T-cell (primary cell): ENCODE results near the gene DGUOK. TPM values are rescaled to one million over a fixed set of nuclear protein-coding genes. Genes with fewer than 3 reads are reported as not detected.

Source experiments
- ATAC-seq, 4 experiments: fragments of 200-7000 bp in 3 of 4; fragments of 150-1000 bp in 1 of 4; cut with Tn5 transposase; replicated peaks in 1 of 4; 1 replicate in 3 of 4; 2 replicates in 1 of 4; pipeline ENCODE4 v1.10.0; 2021; ENCODE audit warnings: moderate library complexity in 3 of 4, mild to moderate bottlenecking in 2 of 4, moderate number of reproducible peaks in 1 of 4
- CTCF ChIA-PET, 2 donors: fragments of 300-600 bp; sonication (Branson Sonifier 250); formaldehyde crosslinking; loops; one replicate each; lab custom pipeline; 2022; ENCODE audit warnings: antibody characterized with exemption in 2 of 2; lab: Charles Lee
- POLR2A ChIA-PET, 2 donors: fragments of 300-600 bp; sonication (Branson Sonifier 250); formaldehyde crosslinking; loops; one replicate each; lab custom pipeline; 2022; ENCODE audit warnings: antibody characterized with exemption in 2 of 2; lab: Charles Lee
- DNase-seq, 35 experiments: peaks; one replicate each; pipeline versions ENCODE4 v3.0.0 to v3.0.0-alpha.2; 2013 to 2023
- H3K27ac ChIP-seq: one replicate; pipeline ENCODE4 v1.5.1; 2013; ENCODE audit warnings: low read length
- H3K27me3 ChIP-seq, 2 experiments: replicated peaks in 1 of 2; 1 replicate in 1 of 2; 2 replicates in 1 of 2; pipeline versions ENCODE4 v1.6.1 to v1.7.0; 2013; ENCODE audit warnings: low read length in 1 of 2, mixed read lengths in 1 of 2; ENCODE audit not compliant: control insufficient read depth in 2 of 2, insufficient read depth in 2 of 2; ENCODE audit errors: extremely low read depth in 1 of 2
- H3K36me3 ChIP-seq, 2 donors: 1 replicate in 1 of 2; 2 replicates in 1 of 2; pipeline versions ENCODE4 v1.6.1 to v1.7.0; 2013; ENCODE audit warnings: low read length in 1 of 2; ENCODE audit not compliant: control insufficient read depth in 2 of 2, insufficient read depth in 1 of 2; ENCODE audit errors: extremely low read depth in 1 of 2
- H3K4me1 ChIP-seq, 2 experiments: 1 replicate in 1 of 2; 2 replicates in 1 of 2; pipeline versions ENCODE4 v1.6.1 to v1.7.0; 2013; ENCODE audit warnings: low read length in 2 of 2, mixed read lengths in 1 of 2; ENCODE audit not compliant: insufficient read depth in 2 of 2, control insufficient read depth in 1 of 2; ENCODE audit errors: extremely low read depth in 1 of 2
- H3K4me3 ChIP-seq, 2 donors: 1 replicate in 1 of 2; 2 replicates in 1 of 2; pipeline versions ENCODE4 v1.5.1 to v1.7.0; 2013; ENCODE audit warnings: mild to moderate bottlenecking in 2 of 2, low read length in 1 of 2, moderate library complexity in 1 of 2; ENCODE audit not compliant: control insufficient read depth in 1 of 2; ENCODE audit errors: extremely low read depth in 1 of 2
- H3K9me3 ChIP-seq: 2 replicates; pipeline ENCODE4 v1.7.0; 2013
- H3K27ac Mint-ChIP-seq, 2 donors: one replicate each; pipeline ENCODE4 v1.8.0; 2020 to 2021; ENCODE audit warnings: mild to moderate bottlenecking in 2 of 2, mixed read lengths in 2 of 2
- H3K27me3 Mint-ChIP-seq, 2 donors: one replicate each; pipeline ENCODE4 v1.8.0; 2021 to 2022; ENCODE audit warnings: mixed read lengths in 2 of 2
- H3K36me3 Mint-ChIP-seq: one replicate; pipeline ENCODE4 v1.8.0; 2021; ENCODE audit warnings: mixed read lengths
- H3K4me1 Mint-ChIP-seq, 3 donors: one replicate each; pipeline ENCODE4 v1.8.0; 2020 to 2022; ENCODE audit warnings: mixed read lengths in 3 of 3, mild to moderate bottlenecking in 1 of 3
- H3K4me3 Mint-ChIP-seq, 3 donors: one replicate each; pipeline ENCODE4 v1.8.0; 2020 to 2022; ENCODE audit warnings: mild to moderate bottlenecking in 3 of 3, mixed read lengths in 3 of 3, moderate library complexity in 3 of 3
- H3K9me3 Mint-ChIP-seq, 3 donors: one replicate each; pipeline ENCODE4 v1.8.0; 2020 to 2022; ENCODE audit warnings: mixed read lengths in 3 of 3
- WGBS: methylation state at CpG from one replicate; pipeline ENCODE4 v1.1.5; 2013; ENCODE audit warnings: missing lambda C conversion rate; ENCODE audit not compliant: insufficient coverage; 5-methylcytosine and 5-hydroxymethylcytosine counted together
- total RNA-seq, 35 experiments: library from RNA in 6 of 35; stranded (reverse) in 6 of 35; fragments of 120-200 nt in 1 of 35; gene quantifications; one replicate each; pipeline versions ENCODE4 v1.2.1 to v1.2.4 and lab custom pipeline; 2013 to 2026

Gene DGUOK
- total RNA-seq, 5 donors from 2014 or later (not counting 1 experiment from before 2014, with no cell fraction given), result 44.0 to 70.2 (median 62.5) TPM

- DNase-seq (no peak), ATAC-seq (peak in 1 of 4 experiments; percentile 28)
- Histone ChIP-seq H3K4me3 (no peak overlapping the region), H3K9me3 (no peaks in the 10 kb centered on the region), H3K4me1 (peaks cover 35 to 38% of the 10 kb centered on the region in 2 experiments), H3K27ac (no peak overlapping the region), H3K36me3 (peaks cover 6 to 63% of the 10 kb centered on the region in 2 donors), H3K27me3 (no peaks in the 10 kb centered on the region)
- Mint-ChIP-seq H3K36me3 (peaks cover 49% of the 10 kb centered on the region), H3K9me3 (no peaks in the 10 kb centered on the region), H3K27me3 (no peaks in the 10 kb centered on the region), H3K27ac (peak overlapping the region; percentile 22 to 77), H3K4me1 (peaks cover 84 to 88% (median 86%) of the 10 kb centered on the region in 3 donors), H3K4me3 (peak overlapping the region in 1 of 3 donors; percentile 49)
- 100% methylated on average over 1 of the region's 3 CpGs for WGBS
- ChIA-PET CTCF (no interaction called here), POLR2A (no interaction called here)
These were observed 20.0 kb downstream of the DGUOK start for GRCh38 chr2:73946666-73947065.

GRCh38 chr2:73947412-73948018 is 20.8 kb downstream of the DGUOK start:
- no peak overlapping the region for H3K4me3 ChIP-seq
- ATAC-seq (no peak), DNase-seq (no peak)
- H3K9me3 ChIP-seq, result no peaks in the 10 kb centered on the region
- WGBS, result 95% methylated on average over 2 of the region's 5 CpGs
- peaks cover 9 to 70% of the 10 kb centered on the region in 2 donors for H3K36me3 ChIP-seq
- H3K36me3 Mint-ChIP-seq, result peaks cover 57% of the 10 kb centered on the region
- peak overlapping the region; percentile 59 to 66 for H3K27ac Mint-ChIP-seq
- ChIA-PET CTCF (no interaction called here), POLR2A (interaction anchor here in 1 of 2 donors (0.5 kb wide), 1 partner anchor 71 kb away, joined by 3 read pairs; no protein-coding TSS in a partner anchor)
- peaks cover 35 to 38% of the 10 kb centered on the region in 2 experiments for H3K4me1 ChIP-seq
- H3K4me1 Mint-ChIP-seq, result peaks cover 88 to 90% (median 89%) of the 10 kb centered on the region in 3 donors
- no peaks in the 10 kb centered on the region for H3K27me3 ChIP-seq
- no peak overlapping the region for H3K4me3 Mint-ChIP-seq
- no peaks in the 10 kb centered on the region for H3K9me3 Mint-ChIP-seq
- no peaks in the 10 kb centered on the region for H3K27me3 Mint-ChIP-seq
- no peak overlapping the region for H3K27ac ChIP-seq

GRCh38 chr2:73949802-73950201 is 23.1 kb downstream of the DGUOK start:
- no peak overlapping the region for H3K4me3 ChIP-seq
- no peak overlapping the region for H3K27ac ChIP-seq
- H3K4me1 ChIP-seq, result peaks cover 35 to 38% of the 10 kb centered on the region in 2 experiments
- H3K9me3 Mint-ChIP-seq, result no peaks in the 10 kb centered on the region
- ATAC-seq (no peak), DNase-seq (no peak)
- CTCF ChIA-PET, result interaction anchor here in 1 of 2 donors (0.7 kb wide), 1 partner anchor 11 kb away, joined by 3 read pairs; no protein-coding TSS in a partner anchor
- H3K4me1 Mint-ChIP-seq, result peaks cover 77 to 84% (median 81%) of the 10 kb centered on the region in 3 donors
- H3K27ac Mint-ChIP-seq, result peak overlapping the region; percentile 77 to 79
- H3K36me3 ChIP-seq, result peaks cover 12 to 72% of the 10 kb centered on the region in 2 donors
- POLR2A ChIA-PET, result interaction anchor here in 1 of 2 donors (0.8 to 1.0 kb wide), 2 partner anchors 13 to 19 kb away, joined by 3 to 9 read pairs; no protein-coding TSS in a partner anchor
- peak overlapping the region in 1 of 3 donors; percentile 39 for H3K4me3 Mint-ChIP-seq
- no peaks in the 10 kb centered on the region for H3K9me3 ChIP-seq
- H3K27me3 ChIP-seq, result no peaks in the 10 kb centered on the region
- H3K27me3 Mint-ChIP-seq, result no peaks in the 10 kb centered on the region
- peaks cover 59% of the 10 kb centered on the region for H3K36me3 Mint-ChIP-seq

GRCh38 chr2:73952499-73953446 is 26.1 kb downstream of the DGUOK start:
- Histone ChIP-seq H3K36me3 (peaks cover 9 to 75% of the 10 kb centered on the region in 2 donors), H3K4me1 (peaks cover 24 to 27% of the 10 kb centered on the region in 2 experiments), H3K27ac (no peak overlapping the region), H3K9me3 (no peaks in the 10 kb centered on the region), H3K27me3 (no peaks in the 10 kb centered on the region), H3K4me3 (no peak overlapping the region)
- no peaks in the 10 kb centered on the region for H3K27me3 Mint-ChIP-seq
- no peak overlapping the region for H3K4me3 Mint-ChIP-seq
- no peak for DNase-seq
- H3K27ac Mint-ChIP-seq, result peak overlapping the region in 1 of 2 donors; percentile 39
- no peak for ATAC-seq
- peaks cover 58 to 70% (median 61%) of the 10 kb centered on the region in 3 donors for H3K4me1 Mint-ChIP-seq
- CTCF ChIA-PET, result no interaction called here
- POLR2A ChIA-PET, result no interaction called here
- 100% methylated on average over 3 of the region's 12 CpGs for WGBS
- H3K9me3 Mint-ChIP-seq, result no peaks in the 10 kb centered on the region
- peaks cover 68% of the 10 kb centered on the region for H3K36me3 Mint-ChIP-seq

- ChIA-PET POLR2A (no interaction called here), CTCF (interaction anchor here in 1 of 2 donors (0.6 kb wide), 1 partner anchor 32 kb away, joined by 3 read pairs; no protein-coding TSS in a partner anchor)
- DNase-seq (no peak), ATAC-seq (no peak)
- Mint-ChIP-seq H3K9me3 (no peaks in the 10 kb centered on the region), H3K4me1 (peaks cover 29 to 39% (median 29%) of the 10 kb centered on the region in 3 donors), H3K27me3 (no peaks in the 10 kb centered on the region), H3K27ac (no peak overlapping the region), H3K36me3 (peaks cover 73% of the 10 kb centered on the region), H3K4me3 (no peak overlapping the region)
- H3K9me3 ChIP-seq, result no peaks in the 10 kb centered on the region
- H3K27ac ChIP-seq, result no peak overlapping the region
- H3K4me1 ChIP-seq, result peaks cover 0 to 4% of the 10 kb centered on the region in 2 experiments
- WGBS, result 100% methylated on average over 3 of the region's 5 CpGs
- H3K36me3 ChIP-seq, result peaks cover 6 to 75% of the 10 kb centered on the region in 2 donors
- no peak overlapping the region for H3K4me3 ChIP-seq
- no peaks in the 10 kb centered on the region for H3K27me3 ChIP-seq
These were observed 29.7 kb downstream of the DGUOK start for GRCh38 chr2:73956218-73956865.

GRCh38 chr2:73961274-73961673 is 34.6 kb downstream of the DGUOK start:
- Mint-ChIP-seq H3K36me3 (peaks cover 45% of the 10 kb centered on the region), H3K9me3 (peaks cover 2 to 7% (median 7%) of the 10 kb centered on the region in 3 donors), H3K4me1 (peaks cover 24 to 30% (median 29%) of the 10 kb centered on the region in 3 donors), H3K4me3 (no peak overlapping the region), H3K27ac (no peak overlapping the region), H3K27me3 (no peaks in the 10 kb centered on the region)
- DNase-seq (no peak), ATAC-seq (no peak)
- WGBS, result 100% methylated on average over 1 of the region's 4 CpGs
- Histone ChIP-seq H3K27me3 (no peaks in the 10 kb centered on the region), H3K36me3 (peaks cover 8 to 34% of the 10 kb centered on the region in 2 donors), H3K4me3 (no peak overlapping the region), H3K27ac (no peak overlapping the region), H3K9me3 (no peaks in the 10 kb centered on the region), H3K4me1 (peaks cover 0 to 2% of the 10 kb centered on the region in 2 experiments)
- POLR2A ChIA-PET, result no interaction called here
- CTCF ChIA-PET, result no interaction called here
